Glutamatergic neuron (in vitro differentiated cells): ENCODE data around the gene CTDSPL. TPM values are rescaled to one million over a fixed set of nuclear protein-coding genes. Genes with fewer than 3 reads are reported as not detected.

ENCODE experiments used
- DNase-seq: peaks from one replicate; pipeline ENCODE4 v3.0.0; 2022
- H3K27ac Mint-ChIP-seq: one replicate; pipeline ENCODE4 v1.8.0; 2020; ENCODE audit warnings: mild to moderate bottlenecking, mixed read lengths, inconsistent platforms; ENCODE audit not compliant: unreplicated experiment
- H3K27me3 Mint-ChIP-seq: one replicate; pipeline ENCODE4 v1.8.0; 2020; ENCODE audit warnings: mild to moderate bottlenecking, moderate library complexity, mixed read lengths, inconsistent platforms; ENCODE audit not compliant: unreplicated experiment
- H3K36me3 Mint-ChIP-seq: one replicate; pipeline ENCODE4 v1.8.0; 2020; ENCODE audit warnings: mild to moderate bottlenecking, mixed read lengths, inconsistent platforms; ENCODE audit not compliant: unreplicated experiment
- H3K4me1 Mint-ChIP-seq: one replicate; pipeline ENCODE4 v1.8.0; 2020; ENCODE audit warnings: mild to moderate bottlenecking, low read depth, mixed read lengths, inconsistent platforms; ENCODE audit not compliant: unreplicated experiment
- H3K4me3 Mint-ChIP-seq: one replicate; pipeline ENCODE4 v1.8.0; 2020; ENCODE audit warnings: mild to moderate bottlenecking, mixed read lengths, inconsistent platforms; ENCODE audit not compliant: unreplicated experiment
- H3K9me3 Mint-ChIP-seq: one replicate; pipeline ENCODE4 v1.8.0; 2020; ENCODE audit warnings: mild to moderate bottlenecking, moderate library complexity, mixed read lengths, inconsistent platforms; ENCODE audit not compliant: unreplicated experiment
- total RNA-seq: library from RNA; stranded (reverse); fragmentation: NEBNext Ultra II Directional; extraction: Animal tissue kit (Norgen Biotek cat#: 25700); gene quantifications from one replicate; pipeline ENCODE4 v1.2.1, GENCODE V29; 2021; ENCODE audit not compliant: unreplicated experiment
- TF ChIP-seq, protein P1 (sequence below): fragments of 200-600 bp; sonication (generic); IDR thresholded peaks from one replicate; pipeline ENCODE4 v1.5.0; 2021; ENCODE audit not compliant: partially characterized antibody, unreplicated experiment

The CTDSPL gene
- total RNA-seq, 1 donor from 2014 or later = 6.6 TPM

DNA sequence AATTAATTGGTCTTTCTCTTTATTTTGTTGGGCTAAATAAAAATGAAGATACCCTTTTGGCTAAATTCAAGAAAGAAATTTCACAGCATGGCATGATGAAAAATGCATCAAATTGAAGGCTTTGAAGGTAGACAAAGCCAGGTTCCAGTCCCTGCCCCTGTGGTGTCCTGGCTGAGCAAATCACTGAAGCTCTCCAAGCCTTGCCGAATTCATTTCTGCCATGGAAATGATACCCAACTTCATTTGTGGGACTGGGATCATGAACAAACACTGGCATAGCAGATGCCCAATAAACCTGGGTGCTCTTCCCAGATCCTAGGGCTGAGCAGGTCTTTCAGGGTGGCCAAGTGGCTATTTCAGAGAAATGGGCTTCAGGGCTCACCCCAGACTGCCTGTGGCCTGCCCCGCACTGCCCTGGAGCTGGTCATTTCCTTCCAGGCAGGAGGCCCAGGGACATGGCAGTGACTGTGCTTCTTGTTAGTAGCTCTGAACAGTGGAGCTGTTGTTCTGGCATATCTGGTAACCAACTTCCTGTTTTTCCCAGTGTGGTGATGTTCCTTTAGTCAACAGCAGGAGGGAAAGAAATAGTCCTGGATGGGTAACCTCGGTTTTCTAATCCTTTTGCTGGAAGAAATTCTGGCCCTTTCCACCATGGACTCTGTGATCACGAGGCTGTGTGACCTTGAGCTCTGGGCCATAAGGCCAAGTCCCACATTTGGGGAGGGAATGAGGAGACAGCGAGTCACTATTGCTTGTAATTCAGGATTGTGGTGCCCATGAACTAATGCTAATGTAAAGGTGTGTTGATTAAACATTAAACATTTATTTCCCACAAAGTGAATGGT is 47.6 kb downstream of the CTDSPL start:
- TF ChIP-seq, protein P1, sequence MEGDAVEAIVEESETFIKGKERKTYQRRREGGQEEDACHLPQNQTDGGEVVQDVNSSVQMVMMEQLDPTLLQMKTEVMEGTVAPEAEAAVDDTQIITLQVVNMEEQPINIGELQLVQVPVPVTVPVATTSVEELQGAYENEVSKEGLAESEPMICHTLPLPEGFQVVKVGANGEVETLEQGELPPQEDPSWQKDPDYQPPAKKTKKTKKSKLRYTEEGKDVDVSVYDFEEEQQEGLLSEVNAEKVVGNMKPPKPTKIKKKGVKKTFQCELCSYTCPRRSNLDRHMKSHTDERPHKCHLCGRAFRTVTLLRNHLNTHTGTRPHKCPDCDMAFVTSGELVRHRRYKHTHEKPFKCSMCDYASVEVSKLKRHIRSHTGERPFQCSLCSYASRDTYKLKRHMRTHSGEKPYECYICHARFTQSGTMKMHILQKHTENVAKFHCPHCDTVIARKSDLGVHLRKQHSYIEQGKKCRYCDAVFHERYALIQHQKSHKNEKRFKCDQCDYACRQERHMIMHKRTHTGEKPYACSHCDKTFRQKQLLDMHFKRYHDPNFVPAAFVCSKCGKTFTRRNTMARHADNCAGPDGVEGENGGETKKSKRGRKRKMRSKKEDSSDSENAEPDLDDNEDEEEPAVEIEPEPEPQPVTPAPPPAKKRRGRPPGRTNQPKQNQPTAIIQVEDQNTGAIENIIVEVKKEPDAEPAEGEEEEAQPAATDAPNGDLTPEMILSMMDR = no peak
- Mint-ChIP-seq H3K27me3 (no peaks in the 10 kb centered on the region), H3K9me3 (no peaks in the 10 kb centered on the region), H3K4me1 (peaks cover 6% of the 10 kb centered on the region), H3K36me3 (peaks cover 1% of the 10 kb centered on the region), H3K27ac (no peak overlapping the region), H3K4me3 (no peak overlapping the region)
- no peak for DNase-seq

- H3K9me3 Mint-ChIP-seq = peaks cover 1% of the 10 kb centered on the region
- H3K4me1 Mint-ChIP-seq = peaks cover 6% of the 10 kb centered on the region
- no peak overlapping the region for H3K4me3 Mint-ChIP-seq
- H3K36me3 Mint-ChIP-seq = peaks cover 14% of the 10 kb centered on the region
- TF ChIP-seq, protein P1 = no peak
- no peak overlapping the region for H3K27ac Mint-ChIP-seq
- no peaks in the 10 kb centered on the region for H3K27me3 Mint-ChIP-seq
- no peak for DNase-seq
Measured at GRCh38 chr3:37910671-37911400, 49.2 kb downstream of the CTDSPL start.

DNA sequence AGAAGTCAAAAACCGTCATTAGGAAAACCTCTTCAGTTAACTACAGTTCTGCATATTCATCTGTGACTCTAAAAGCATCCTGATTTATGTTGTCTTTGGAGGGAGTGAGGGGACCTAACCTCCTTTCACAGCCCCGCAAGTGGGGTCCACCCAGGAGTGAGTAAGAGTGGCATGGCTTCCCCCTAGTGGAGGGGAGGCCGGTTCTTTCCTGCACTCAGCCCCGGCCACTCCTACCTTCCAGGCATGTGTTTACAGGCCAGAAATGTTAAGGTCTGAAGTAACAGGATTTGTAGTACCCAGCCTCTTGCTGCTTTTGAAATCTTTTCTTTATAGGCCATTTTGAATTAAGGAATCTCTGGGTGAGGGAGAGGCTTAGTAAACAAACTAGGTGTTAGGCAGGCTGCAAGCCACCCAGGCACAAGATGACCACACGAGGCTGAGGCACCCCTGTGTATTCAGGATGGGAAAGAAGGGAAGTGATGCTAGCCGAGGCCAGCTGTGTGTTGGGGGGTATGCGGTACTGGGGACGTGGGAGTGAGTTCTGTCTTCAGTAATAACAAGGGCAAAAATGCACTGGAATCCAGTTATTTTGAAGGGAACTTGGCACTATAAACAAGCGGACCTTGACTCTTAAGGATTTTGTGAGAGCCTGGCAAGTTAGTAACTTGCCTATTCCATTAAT is 50.5 kb downstream of the CTDSPL start:
- no peak overlapping the region for H3K27ac Mint-ChIP-seq
- H3K27me3 Mint-ChIP-seq = no peaks in the 10 kb centered on the region
- TF ChIP-seq, protein P1 = no peak
- H3K9me3 Mint-ChIP-seq = peaks cover 1% of the 10 kb centered on the region
- peaks cover 14% of the 10 kb centered on the region for H3K36me3 Mint-ChIP-seq
- no peak overlapping the region for H3K4me3 Mint-ChIP-seq
- H3K4me1 Mint-ChIP-seq = no peaks in the 10 kb centered on the region
- no peak for DNase-seq

DNA sequence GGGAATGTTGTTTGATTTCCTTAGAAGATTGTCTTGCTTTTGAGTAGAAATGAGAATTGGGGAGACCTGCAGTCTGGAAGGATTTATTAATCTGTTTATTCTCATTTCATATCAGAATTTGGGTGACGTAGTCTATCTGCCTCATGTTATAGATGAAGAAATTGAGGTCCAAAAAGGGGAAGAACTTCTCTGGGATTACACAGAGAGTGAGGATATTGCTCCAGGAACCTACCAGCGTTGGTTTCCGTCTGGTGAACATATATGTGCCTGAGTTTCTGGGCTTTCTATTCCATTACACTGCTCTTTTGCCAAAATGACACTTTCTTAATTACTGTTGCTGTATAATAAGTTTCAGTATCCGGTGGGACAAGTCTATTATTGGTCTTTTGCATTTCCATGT is 51.8 kb downstream of the CTDSPL start:
- peaks cover 14% of the 10 kb centered on the region for H3K36me3 Mint-ChIP-seq
- H3K27me3 Mint-ChIP-seq = no peaks in the 10 kb centered on the region
- TF ChIP-seq, protein P1 = no peak
- H3K4me1 Mint-ChIP-seq = no peaks in the 10 kb centered on the region
- DNase-seq = no peak
- no peak overlapping the region for H3K4me3 Mint-ChIP-seq
- H3K9me3 Mint-ChIP-seq = peaks cover 1% of the 10 kb centered on the region
- no peak overlapping the region for H3K27ac Mint-ChIP-seq
